Stimulated activated CD4-positive, alpha-beta T cell treated with anti-CD3 and anti-CD28 coated beads, Interleukin-4, amount 100 ng/mL, for 1 hour (primary cell): ENCODE results near the gene SH3BP1.
"Not testable (repeated sequence)": the region's sequence is repeated elsewhere in the genome, so short reads cannot be mapped to it uniquely, and the experiment has no call there.

Experiments used
- DNase-seq: peaks from one replicate; pipeline ENCODE4 v3.0.0-alpha.2; 2020

The SH3BP1 gene

GRCh38 chr22:37639070-37639760 lies at the start of gene SH3BP1:
Gene SH3BP1, plus strand, starts transcription at chr22:37639669. Its CDS starts 119 bp downstream, at chr22:37639788.
- DNase-seq = peak; percentile 63

GRCh38 chr22:37591081-37591480 lies 48.4 kb upstream of the SH3BP1 start:
- not testable (repeated sequence) for DNase-seq

GRCh38 chr22:37591823-37592404 lies 47.6 kb upstream of the SH3BP1 start:
- DNase-seq = no peak

- no peak for DNase-seq
Observed at GRCh38 chr22:37594237-37594636, 45.2 kb upstream of the SH3BP1 start.

GRCh38 chr22:37599153-37599552 lies 40.3 kb upstream of the SH3BP1 start:
- DNase-seq = no peak

GRCh38 chr22:37601203-37601539 lies 38.3 kb upstream of the SH3BP1 start:
- no peak for DNase-seq

GRCh38 chr22:37601540-37602442 lies 37.7 kb upstream of the SH3BP1 start:
- DNase-seq = no peak

- DNase-seq = not testable (repeated sequence)
Observed at GRCh38 chr22:37602546-37603277, 36.8 kb upstream of the SH3BP1 start.

GRCh38 chr22:37604074-37604473 lies 35.4 kb upstream of the SH3BP1 start:
- no peak for DNase-seq

GRCh38 chr22:37604875-37605274 lies 34.6 kb upstream of the SH3BP1 start:
- DNase-seq = no peak

GRCh38 chr22:37607010-37607934 lies 32.2 kb upstream of the SH3BP1 start:
- DNase-seq = peak; percentile 93

- no peak for DNase-seq
Observed at GRCh38 chr22:37607935-37608476, 31.5 kb upstream of the SH3BP1 start.

GRCh38 chr22:37608477-37609239 lies 30.8 kb upstream of the SH3BP1 start, which contains the start of gene GGA1:
Gene GGA1, plus strand, starts transcription at chr22:37608834. Its CDS starts 27 bp downstream, at chr22:37608861.
- peak; percentile 94 for DNase-seq

GRCh38 chr22:37609240-37610152 lies 30.0 kb upstream of the SH3BP1 start:
- DNase-seq = no peak

GRCh38 chr22:37610153-37610475 lies 29.4 kb upstream of the SH3BP1 start:
- DNase-seq = not testable (repeated sequence)

- DNase-seq = no peak
Observed at GRCh38 chr22:37610480-37611129, 28.9 kb upstream of the SH3BP1 start.

- no peak for DNase-seq
Observed at GRCh38 chr22:37611207-37611606, 28.3 kb upstream of the SH3BP1 start.

- DNase-seq = no peak
Observed at GRCh38 chr22:37616201-37617083, 23.0 kb upstream of the SH3BP1 start.
